ENCODE measurements around the gene ADORA1. TPM values are rescaled to one million over a fixed set of nuclear protein-coding genes. Genes with fewer than 3 reads are reported as not detected.

The ADORA1 gene
- total and polyA plus RNA-seq, 2 donors (not counting 3 experiments of a cell fraction or from before 2014, with no cell fraction given): 0.15 TPM; not detected in 1

DNA sequence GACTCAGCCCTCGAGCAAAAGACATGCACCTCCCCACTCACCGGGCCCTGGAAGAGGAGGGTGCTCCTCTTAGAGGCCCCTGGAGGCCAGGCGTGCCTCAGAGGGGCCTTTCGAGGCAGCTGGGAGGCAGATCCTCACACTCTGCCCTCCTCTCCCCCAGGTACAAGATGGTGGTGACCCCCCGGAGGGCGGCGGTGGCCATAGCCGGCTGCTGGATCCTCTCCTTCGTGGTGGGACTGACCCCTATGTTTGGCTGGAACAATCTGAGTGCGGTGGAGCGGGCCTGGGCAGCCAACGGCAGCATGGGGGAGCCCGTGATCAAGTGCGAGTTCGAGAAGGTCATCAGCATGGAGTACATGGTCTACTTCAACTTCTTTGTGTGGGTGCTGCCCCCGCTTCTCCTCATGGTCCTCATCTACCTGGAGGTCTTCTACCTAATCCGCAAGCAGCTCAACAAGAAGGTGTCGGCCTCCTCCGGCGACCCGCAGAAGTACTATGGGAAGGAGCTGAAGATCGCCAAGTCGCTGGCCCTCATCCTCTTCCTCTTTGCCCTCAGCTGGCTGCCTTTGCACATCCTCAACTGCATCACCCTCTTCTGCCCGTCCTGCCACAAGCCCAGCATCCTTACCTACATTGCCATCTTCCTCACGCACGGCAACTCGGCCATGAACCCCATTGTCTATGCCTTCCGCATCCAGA is 37.7 kb downstream of the ADORA1 start:
- Histone ChIP-seq H3K4me2 (ENCODE audit: insufficient read depth, low read length) (no peak overlapping the region), H3K4me3 (replicated peaks in 1 of 3; ENCODE audit: insufficient read depth in 1 of 3, low read depth in 1 of 3, low read length in 3 of 3) (no peak overlapping the region), H3K36me3 (ENCODE audit: control insufficient read depth in 2 of 2, extremely low read depth in 1 of 2, insufficient read depth in 2 of 2, low read length in 2 of 2) (no peaks in the 10 kb centered on the region), H3K79me2 (ENCODE audit: control insufficient read depth, insufficient read depth, low read length) (no peaks in the 10 kb centered on the region), H3K9me1 (replicated peaks; ENCODE audit: control insufficient read depth, extremely low read depth, insufficient read depth, low read length) (no peaks in the 10 kb centered on the region), H3K9me3 (replicated peaks; ENCODE audit: control insufficient read depth, insufficient read depth, low read length) (no peaks in the 10 kb centered on the region), H3K27me3 (ENCODE audit: control insufficient read depth in 2 of 2, insufficient read depth in 2 of 2, low read length in 2 of 2) (peaks cover 2 to 12% of the 10 kb centered on the region in 2 experiments), H3K9ac (replicated peaks; ENCODE audit: extremely low read depth, insufficient read depth, low read length) (no peak overlapping the region), H2AFZ (ENCODE audit: low read depth, low read length) (no peak overlapping the region), H4K20me1 (replicated peaks; ENCODE audit: control insufficient read depth, extremely low read depth, insufficient read depth, low read length) (no peaks in the 10 kb centered on the region), H3K27ac (ENCODE audit: insufficient read depth, low read depth, low read length) (no peak overlapping the region), H3K4me1 (ENCODE audit: control insufficient read depth, extremely low read depth, insufficient read depth, low read length) (no peaks in the 10 kb centered on the region)
- dilution Hi-C loops (cut with MboI; ENCODE audit: extremely low pct_ligation_motif_present, low sequenced_read_pairs) (no loop called here), intact Hi-C loops (cut with micrococcal nuclease) (no loop called here)
- ChIA-PET POLR2A (no interaction called here), CTCF (interaction anchor here (1.4 to 2.8 kb wide), 2 partner anchors 10 to 46 kb away, joined by 5 to 17 read pairs; partner anchors contain the start of gene MYBPH)
- TF ChIP-seq MYC (IDR thresholded peaks at IDR 0.05; ENCODE audit: low read depth, low read length): no peak
- no peak for TF ChIP-seq JUN (IDR thresholded peaks at IDR 0.05; ENCODE audit: borderline replicate concordance, insufficient read depth, insufficient read length, low read depth)
- no peak for TF ChIP-seq FOS (IDR thresholded peaks at IDR 0.05; ENCODE audit: borderline replicate concordance, insufficient read depth, low read length)
- TF ChIP-seq, protein P1, sequence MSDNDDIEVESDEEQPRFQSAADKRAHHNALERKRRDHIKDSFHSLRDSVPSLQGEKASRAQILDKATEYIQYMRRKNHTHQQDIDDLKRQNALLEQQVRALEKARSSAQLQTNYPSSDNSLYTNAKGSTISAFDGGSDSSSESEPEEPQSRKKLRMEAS (IDR thresholded peaks at IDR 0.05; ENCODE audit: insufficient read depth, insufficient read length): no peak
- no peak for TF ChIP-seq POLR2A (IDR thresholded peaks at IDR 0.05; ENCODE audit: low read depth, low read length)
- TF ChIP-seq, protein P2, sequence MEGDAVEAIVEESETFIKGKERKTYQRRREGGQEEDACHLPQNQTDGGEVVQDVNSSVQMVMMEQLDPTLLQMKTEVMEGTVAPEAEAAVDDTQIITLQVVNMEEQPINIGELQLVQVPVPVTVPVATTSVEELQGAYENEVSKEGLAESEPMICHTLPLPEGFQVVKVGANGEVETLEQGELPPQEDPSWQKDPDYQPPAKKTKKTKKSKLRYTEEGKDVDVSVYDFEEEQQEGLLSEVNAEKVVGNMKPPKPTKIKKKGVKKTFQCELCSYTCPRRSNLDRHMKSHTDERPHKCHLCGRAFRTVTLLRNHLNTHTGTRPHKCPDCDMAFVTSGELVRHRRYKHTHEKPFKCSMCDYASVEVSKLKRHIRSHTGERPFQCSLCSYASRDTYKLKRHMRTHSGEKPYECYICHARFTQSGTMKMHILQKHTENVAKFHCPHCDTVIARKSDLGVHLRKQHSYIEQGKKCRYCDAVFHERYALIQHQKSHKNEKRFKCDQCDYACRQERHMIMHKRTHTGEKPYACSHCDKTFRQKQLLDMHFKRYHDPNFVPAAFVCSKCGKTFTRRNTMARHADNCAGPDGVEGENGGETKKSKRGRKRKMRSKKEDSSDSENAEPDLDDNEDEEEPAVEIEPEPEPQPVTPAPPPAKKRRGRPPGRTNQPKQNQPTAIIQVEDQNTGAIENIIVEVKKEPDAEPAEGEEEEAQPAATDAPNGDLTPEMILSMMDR (IDR thresholded peaks at IDR 0.05; ENCODE audit: extremely low read depth in 1 of 2, insufficient read depth in 1 of 2, low read depth in 1 of 2, low read length in 2 of 2): no peak
- no peak for TF ChIP-seq GATA2 (IDR thresholded peaks at IDR 0.05; ENCODE audit: insufficient read depth, insufficient read length, low read depth, low read length)
- TF ChIP-seq POLR2AphosphoS5 (IDR thresholded peaks at IDR 0.05; ENCODE audit: insufficient read depth, low read depth, low read length): no peak
- FAIRE-seq (no peak), DNase-seq (ENCODE audit: low read depth, low spot score) (no peak)
- BruUV-seq (replicated peaks): no TSS peak
